T-cell (primary cell): ENCODE measurements around the gene CCDC92B. TPM values are rescaled to one million over a fixed set of nuclear protein-coding genes. Genes with fewer than 3 reads are reported as not detected.

Experiments used
- ATAC-seq, 4 experiments: fragments of 200-7000 bp in 3 of 4; fragments of 150-1000 bp in 1 of 4; cut with Tn5 transposase; replicated peaks in 1 of 4; 1 replicate in 3 of 4; 2 replicates in 1 of 4; pipeline ENCODE4 v1.10.0; 2021; ENCODE audit warnings: moderate library complexity in 3 of 4, mild to moderate bottlenecking in 2 of 4, moderate number of reproducible peaks in 1 of 4
- CTCF ChIA-PET, 2 donors: fragments of 300-600 bp; sonication (Branson Sonifier 250); formaldehyde crosslinking; loops; one replicate each; lab custom pipeline; 2022; ENCODE audit warnings: antibody characterized with exemption in 2 of 2; lab: Charles Lee
- POLR2A ChIA-PET, 2 donors: fragments of 300-600 bp; sonication (Branson Sonifier 250); formaldehyde crosslinking; loops; one replicate each; lab custom pipeline; 2022; ENCODE audit warnings: antibody characterized with exemption in 2 of 2; lab: Charles Lee
- DNase-seq, 35 experiments: peaks; one replicate each; pipeline versions ENCODE4 v3.0.0 to v3.0.0-alpha.2; 2013 to 2023
- H3K27ac ChIP-seq: one replicate; pipeline ENCODE4 v1.5.1; 2013; ENCODE audit warnings: low read length
- H3K27me3 ChIP-seq, 2 experiments: replicated peaks in 1 of 2; 1 replicate in 1 of 2; 2 replicates in 1 of 2; pipeline versions ENCODE4 v1.6.1 to v1.7.0; 2013; ENCODE audit warnings: low read length in 1 of 2, mixed read lengths in 1 of 2; ENCODE audit not compliant: control insufficient read depth in 2 of 2, insufficient read depth in 2 of 2; ENCODE audit errors: extremely low read depth in 1 of 2
- H3K36me3 ChIP-seq, 2 donors: 1 replicate in 1 of 2; 2 replicates in 1 of 2; pipeline versions ENCODE4 v1.6.1 to v1.7.0; 2013; ENCODE audit warnings: low read length in 1 of 2; ENCODE audit not compliant: control insufficient read depth in 2 of 2, insufficient read depth in 1 of 2; ENCODE audit errors: extremely low read depth in 1 of 2
- H3K4me1 ChIP-seq, 2 experiments: 1 replicate in 1 of 2; 2 replicates in 1 of 2; pipeline versions ENCODE4 v1.6.1 to v1.7.0; 2013; ENCODE audit warnings: low read length in 2 of 2, mixed read lengths in 1 of 2; ENCODE audit not compliant: insufficient read depth in 2 of 2, control insufficient read depth in 1 of 2; ENCODE audit errors: extremely low read depth in 1 of 2
- H3K4me3 ChIP-seq, 2 donors: 1 replicate in 1 of 2; 2 replicates in 1 of 2; pipeline versions ENCODE4 v1.5.1 to v1.7.0; 2013; ENCODE audit warnings: mild to moderate bottlenecking in 2 of 2, low read length in 1 of 2, moderate library complexity in 1 of 2; ENCODE audit not compliant: control insufficient read depth in 1 of 2; ENCODE audit errors: extremely low read depth in 1 of 2
- H3K9me3 ChIP-seq: 2 replicates; pipeline ENCODE4 v1.7.0; 2013
- H3K27ac Mint-ChIP-seq, 2 donors: one replicate each; pipeline ENCODE4 v1.8.0; 2020 to 2021; ENCODE audit warnings: mild to moderate bottlenecking in 2 of 2, mixed read lengths in 2 of 2
- H3K27me3 Mint-ChIP-seq, 2 donors: one replicate each; pipeline ENCODE4 v1.8.0; 2021 to 2022; ENCODE audit warnings: mixed read lengths in 2 of 2
- H3K36me3 Mint-ChIP-seq: one replicate; pipeline ENCODE4 v1.8.0; 2021; ENCODE audit warnings: mixed read lengths
- H3K4me1 Mint-ChIP-seq, 3 donors: one replicate each; pipeline ENCODE4 v1.8.0; 2020 to 2022; ENCODE audit warnings: mixed read lengths in 3 of 3, mild to moderate bottlenecking in 1 of 3
- H3K4me3 Mint-ChIP-seq, 3 donors: one replicate each; pipeline ENCODE4 v1.8.0; 2020 to 2022; ENCODE audit warnings: mild to moderate bottlenecking in 3 of 3, mixed read lengths in 3 of 3, moderate library complexity in 3 of 3
- H3K9me3 Mint-ChIP-seq, 3 donors: one replicate each; pipeline ENCODE4 v1.8.0; 2020 to 2022; ENCODE audit warnings: mixed read lengths in 3 of 3
- WGBS: methylation state at CpG from one replicate; pipeline ENCODE4 v1.1.5; 2013; ENCODE audit warnings: missing lambda C conversion rate; ENCODE audit not compliant: insufficient coverage; 5-methylcytosine and 5-hydroxymethylcytosine counted together
- total RNA-seq, 35 experiments: library from RNA in 6 of 35; stranded (reverse) in 6 of 35; fragments of 120-200 nt in 1 of 35; gene quantifications; one replicate each; pipeline versions ENCODE4 v1.2.1 to v1.2.4 and lab custom pipeline; 2013 to 2026

The CCDC92B gene
- total RNA-seq, 5 donors from 2014 or later (not counting 1 experiment from before 2014, with no cell fraction given): 0.13 to 0.53 (median 0.27) TPM; not detected in 1

GRCh38 chr17:2731807-2732206, 17.6 kb downstream of the CCDC92B start:
- H3K27ac Mint-ChIP-seq: no peak overlapping the region
- no peaks in the 10 kb centered on the region for H3K9me3 Mint-ChIP-seq
- Histone ChIP-seq H3K4me3 (no peak overlapping the region), H3K27ac (no peak overlapping the region), H3K27me3 (peaks cover 0 to 50% of the 10 kb centered on the region in 2 experiments), H3K9me3 (no peaks in the 10 kb centered on the region), H3K36me3 (no peaks in the 10 kb centered on the region), H3K4me1 (no peaks in the 10 kb centered on the region)
- H3K36me3 Mint-ChIP-seq: no peaks in the 10 kb centered on the region
- ChIA-PET CTCF (no interaction called here), POLR2A (no interaction called here)
- no peak overlapping the region for H3K4me3 Mint-ChIP-seq
- ATAC-seq (no peak), DNase-seq (no peak)
- H3K4me1 Mint-ChIP-seq: no peaks in the 10 kb centered on the region
- 83% methylated on average over 10 of the region's 10 CpGs for WGBS
- peaks cover 14 to 30% of the 10 kb centered on the region in 2 donors for H3K27me3 Mint-ChIP-seq

- Histone ChIP-seq H3K4me3 (no peak overlapping the region), H3K9me3 (no peaks in the 10 kb centered on the region), H3K27ac (no peak overlapping the region), H3K4me1 (no peaks in the 10 kb centered on the region), H3K27me3 (peaks cover 0 to 54% of the 10 kb centered on the region in 2 experiments), H3K36me3 (no peaks in the 10 kb centered on the region)
- 86% methylated on average over 17 of the region's 17 CpGs for WGBS
- DNase-seq (no peak), ATAC-seq (no peak)
- Mint-ChIP-seq H3K4me3 (no peak overlapping the region), H3K27me3 (peaks cover 14 to 31% of the 10 kb centered on the region in 2 donors), H3K27ac (no peak overlapping the region), H3K9me3 (no peaks in the 10 kb centered on the region), H3K4me1 (no peaks in the 10 kb centered on the region), H3K36me3 (no peaks in the 10 kb centered on the region)
- POLR2A ChIA-PET: no interaction called here
- CTCF ChIA-PET: no interaction called here
These were observed 18.6 kb downstream of the CCDC92B start for GRCh38 chr17:2730764-2731353.

- ATAC-seq (peak; percentile 82 to 93 (median 90)), DNase-seq (peak in 16 of 35 experiments; percentile 15 to 65 (median 36))
- Mint-ChIP-seq H3K27ac (no peak overlapping the region), H3K4me3 (peak overlapping the region in 2 of 3 donors; percentile 58 to 59), H3K36me3 (no peaks in the 10 kb centered on the region), H3K4me1 (peaks cover 5 to 6% (median 5%) of the 10 kb centered on the region in 3 donors), H3K27me3 (peaks cover 12 to 39% of the 10 kb centered on the region in 2 donors), H3K9me3 (no peaks in the 10 kb centered on the region)
- CTCF ChIA-PET: interaction anchor here (0.6 to 0.7 kb wide), 4 partner anchors 10 to 299 kb away, joined by 3 read pairs; no protein-coding TSS in a partner anchor
- POLR2A ChIA-PET: no interaction called here
- Histone ChIP-seq H3K36me3 (no peaks in the 10 kb centered on the region), H3K4me1 (peaks cover 0 to 11% of the 10 kb centered on the region in 2 experiments), H3K4me3 (peak overlapping the region in 1 of 2 donors; percentile 67), H3K9me3 (no peaks in the 10 kb centered on the region), H3K27ac (no peak overlapping the region), H3K27me3 (peaks cover 0 to 63% of the 10 kb centered on the region in 2 experiments)
- 6% methylated on average over 40 of the region's 40 CpGs for whole genome bisulfite sequencing
These were observed 24.7 kb downstream of the CCDC92B start for GRCh38 chr17:2724784-2725164.

- peaks cover 0 to 11% of the 10 kb centered on the region in 2 experiments for H3K4me1 ChIP-seq
- Mint-ChIP-seq H3K4me1 (peaks cover 5 to 6% (median 5%) of the 10 kb centered on the region in 3 donors), H3K27me3 (peaks cover 12 to 37% of the 10 kb centered on the region in 2 donors), H3K9me3 (no peaks in the 10 kb centered on the region), H3K4me3 (peak overlapping the region; percentile 44 to 64 (median 59)), H3K36me3 (no peaks in the 10 kb centered on the region), H3K27ac (no peak overlapping the region)
- H3K9me3 ChIP-seq: no peaks in the 10 kb centered on the region
- ATAC-seq: peak; percentile 6 to 49 (median 44)
- DNase-seq: no peak
- POLR2A ChIA-PET: no interaction called here
- peaks cover 0 to 63% of the 10 kb centered on the region in 2 experiments for H3K27me3 ChIP-seq
- H3K4me3 ChIP-seq: peak overlapping the region in 1 of 2 donors; percentile 67
- WGBS: 4% methylated on average over 91 of the region's 98 CpGs
- H3K36me3 ChIP-seq: no peaks in the 10 kb centered on the region
- CTCF ChIA-PET: interaction anchor here (0.6 to 0.7 kb wide), 5 partner anchors 10 to 300 kb away, joined by 3 read pairs; no protein-coding TSS in a partner anchor
- H3K27ac ChIP-seq: no peak overlapping the region
These were observed 25.3 kb downstream of the CCDC92B start for GRCh38 chr17:2723997-2724783.

- DNase-seq: no peak
- no peak overlapping the region for H3K27ac ChIP-seq
- no peaks in the 10 kb centered on the region for H3K36me3 Mint-ChIP-seq
- H3K36me3 ChIP-seq: no peaks in the 10 kb centered on the region
- ChIA-PET CTCF (interaction anchor here in 1 of 2 donors (0.6 kb wide), 1 partner anchor 62 kb away, joined by 3 read pairs; no protein-coding TSS in a partner anchor), POLR2A (no interaction called here)
- H3K27me3 ChIP-seq: peaks cover 0 to 59% of the 10 kb centered on the region in 2 experiments
- no peaks in the 10 kb centered on the region for H3K9me3 ChIP-seq
- no peak for ATAC-seq
- H3K27ac Mint-ChIP-seq: no peak overlapping the region
- H3K9me3 Mint-ChIP-seq: no peaks in the 10 kb centered on the region
- no peak overlapping the region for H3K4me3 ChIP-seq
- peaks cover 0 to 11% of the 10 kb centered on the region in 2 experiments for H3K4me1 ChIP-seq
- 79% methylated on average over 3 of the region's 18 CpGs for WGBS
- H3K4me1 Mint-ChIP-seq: peaks cover 5 to 6% (median 5%) of the 10 kb centered on the region in 3 donors
- H3K4me3 Mint-ChIP-seq: peak overlapping the region; percentile 13 to 59 (median 34)
- peaks cover 12 to 35% of the 10 kb centered on the region in 2 donors for H3K27me3 Mint-ChIP-seq
These were observed 25.9 kb downstream of the CCDC92B start for GRCh38 chr17:2723505-2723996.

GRCh38 chr17:2722611-2723010, 26.8 kb downstream of the CCDC92B start:
- no peak for DNase-seq
- ChIA-PET POLR2A (no interaction called here), CTCF (no interaction called here)
- no peaks in the 10 kb centered on the region for H3K9me3 Mint-ChIP-seq
- no peak overlapping the region for H3K4me3 ChIP-seq
- ATAC-seq: no peak
- WGBS: 76% methylated on average over 6 of the region's 10 CpGs
- no peaks in the 10 kb centered on the region for H3K36me3 Mint-ChIP-seq
- H3K27ac Mint-ChIP-seq: no peak overlapping the region
- H3K4me1 ChIP-seq: peaks cover 0 to 11% of the 10 kb centered on the region in 2 experiments
- peak overlapping the region in 1 of 3 donors; percentile 59 for H3K4me3 Mint-ChIP-seq
- peaks cover 0 to 52% of the 10 kb centered on the region in 2 experiments for H3K27me3 ChIP-seq
- no peaks in the 10 kb centered on the region for H3K9me3 ChIP-seq
- H3K36me3 ChIP-seq: no peaks in the 10 kb centered on the region
- H3K27me3 Mint-ChIP-seq: peaks cover 12 to 31% of the 10 kb centered on the region in 2 donors
- no peak overlapping the region for H3K27ac ChIP-seq
- peaks cover 5 to 6% (median 5%) of the 10 kb centered on the region in 3 donors for H3K4me1 Mint-ChIP-seq
